GM18517 (cell line): ENCODE results near the gene SPC25.
"Not testable (repeated sequence)": the region's sequence is repeated elsewhere in the genome, so short reads cannot be mapped to it uniquely, and the experiment has no call there.

Experiments
- ATAC-seq: cut with Tn5 transposase; IDR thresholded peaks from one replicate; pipeline ENCODE4 v1.9.1; 2021; ENCODE audit warnings: mild to moderate bottlenecking, moderate library complexity; ENCODE audit not compliant: unreplicated experiment

The SPC25 gene, protein sequence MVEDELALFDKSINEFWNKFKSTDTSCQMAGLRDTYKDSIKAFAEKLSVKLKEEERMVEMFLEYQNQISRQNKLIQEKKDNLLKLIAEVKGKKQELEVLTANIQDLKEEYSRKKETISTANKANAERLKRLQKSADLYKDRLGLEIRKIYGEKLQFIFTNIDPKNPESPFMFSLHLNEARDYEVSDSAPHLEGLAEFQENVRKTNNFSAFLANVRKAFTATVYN

DNA sequence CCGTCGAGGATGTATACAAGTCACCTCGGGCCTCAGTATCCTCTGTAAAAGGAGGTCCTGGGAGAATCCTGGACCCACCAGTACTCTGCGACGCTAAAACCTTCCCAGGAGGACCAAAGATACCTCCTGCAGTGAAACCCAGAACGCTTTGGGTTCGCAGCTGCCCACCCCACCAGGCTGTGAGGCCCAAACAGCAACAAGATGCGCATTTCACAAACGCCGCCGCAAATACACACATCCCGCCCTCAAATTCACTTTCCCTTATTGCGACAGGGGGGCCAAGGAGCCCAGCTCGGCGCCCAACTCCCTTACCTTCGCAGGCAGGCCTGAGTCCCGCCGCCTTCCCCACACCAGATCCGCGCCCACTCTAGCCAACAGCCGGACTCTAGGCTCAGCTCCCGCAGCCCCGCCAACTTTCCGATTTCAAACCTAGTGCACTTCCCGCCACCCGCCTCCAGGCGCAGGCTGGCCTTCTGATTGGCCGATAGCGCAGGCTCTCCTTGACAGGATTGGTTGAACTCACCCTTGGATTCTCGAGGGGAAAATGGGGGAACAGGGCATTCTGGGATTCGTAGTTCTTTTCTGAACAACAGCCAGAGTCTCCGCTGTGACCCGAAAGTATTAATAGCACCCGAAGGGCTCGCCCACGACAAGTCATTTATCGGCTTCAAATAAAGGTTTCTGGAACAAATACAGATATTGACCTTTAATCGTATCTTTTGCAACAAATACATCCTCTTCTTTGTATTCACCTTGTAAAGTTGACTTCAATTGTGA is at the start of gene SPC25:
Gene SPC25, minus strand, starts transcription at position 425 of the 777 bp plus-strand sequence. CDS start 911 bp downstream, outside the sequence.
- ATAC-seq, result peak; percentile 100

DNA sequence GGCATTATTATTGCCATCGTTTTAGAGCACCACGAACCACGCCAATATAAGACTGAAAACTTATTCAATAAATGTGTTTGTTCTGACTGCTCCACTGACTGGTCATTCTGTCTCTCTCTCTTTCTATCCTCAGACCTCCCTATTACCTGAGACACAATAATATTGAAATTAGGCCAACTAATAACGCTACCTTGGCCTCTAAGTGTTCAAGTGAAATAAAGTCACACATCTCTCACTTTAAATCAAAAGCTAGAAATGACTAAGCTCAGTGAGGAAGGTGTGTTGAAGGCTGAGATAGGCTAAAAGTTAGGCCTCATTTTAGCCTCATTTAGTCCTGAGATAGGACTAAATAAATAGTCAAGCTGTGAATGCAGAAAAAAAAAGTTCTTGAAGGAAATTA is 49.7 kb upstream of the SPC25 start:
- ATAC-seq, result no peak

- no peak for ATAC-seq
Measured at GRCh38 chr2:168939061-168939460, 48.8 kb upstream of the SPC25 start.

GRCh38 chr2:168935810-168936581 is 45.8 kb upstream of the SPC25 start:
- ATAC-seq, result no peak

- no peak for ATAC-seq
Measured at GRCh38 chr2:168934826-168935225, 44.6 kb upstream of the SPC25 start.

DNA sequence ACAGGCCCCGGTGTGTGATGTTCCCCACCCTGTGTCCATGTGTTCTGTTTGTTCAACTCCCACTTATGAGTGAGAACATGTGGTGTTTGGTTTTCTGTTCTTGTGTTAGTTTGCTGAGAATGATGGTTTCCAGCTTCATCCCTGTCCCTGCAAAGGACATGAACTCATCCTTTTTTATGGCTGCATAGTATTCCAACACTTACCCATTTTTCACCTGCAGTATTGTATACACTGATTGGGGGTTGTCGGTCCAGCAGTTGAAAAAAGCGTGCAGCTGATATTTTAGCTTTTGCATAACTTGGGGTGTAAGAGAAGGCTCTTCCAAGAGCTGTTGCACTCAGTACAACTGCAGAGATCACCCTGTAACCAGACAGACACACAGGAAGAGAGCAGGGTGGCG is 41.9 kb upstream of the SPC25 start:
- not testable (repeated sequence) for ATAC-seq

DNA sequence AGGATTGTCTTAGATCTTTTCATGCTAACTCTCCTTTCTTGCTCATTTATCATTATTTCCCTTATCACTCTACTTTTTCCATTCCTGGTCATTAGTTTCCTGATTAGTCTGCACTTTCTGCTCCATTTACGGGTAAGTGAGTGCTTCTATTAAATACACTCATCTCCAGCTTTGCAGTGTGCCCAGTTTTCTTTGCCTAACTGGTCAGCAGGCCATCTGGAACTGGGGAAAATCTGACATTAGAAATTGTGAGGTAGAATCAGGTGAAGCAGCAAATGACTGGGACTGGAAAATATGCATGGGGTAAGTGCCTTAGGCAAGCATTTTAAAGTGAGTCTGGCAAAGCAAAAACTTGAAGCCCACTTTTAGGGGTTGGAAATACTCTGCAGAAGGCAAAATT is 40.0 kb upstream of the SPC25 start:
- ATAC-seq, result no peak

- no peak for ATAC-seq
Measured at GRCh38 chr2:168929031-168929430, 38.8 kb upstream of the SPC25 start.

GRCh38 chr2:168928113-168928831 is 38.0 kb upstream of the SPC25 start:
- ATAC-seq, result no peak

DNA sequence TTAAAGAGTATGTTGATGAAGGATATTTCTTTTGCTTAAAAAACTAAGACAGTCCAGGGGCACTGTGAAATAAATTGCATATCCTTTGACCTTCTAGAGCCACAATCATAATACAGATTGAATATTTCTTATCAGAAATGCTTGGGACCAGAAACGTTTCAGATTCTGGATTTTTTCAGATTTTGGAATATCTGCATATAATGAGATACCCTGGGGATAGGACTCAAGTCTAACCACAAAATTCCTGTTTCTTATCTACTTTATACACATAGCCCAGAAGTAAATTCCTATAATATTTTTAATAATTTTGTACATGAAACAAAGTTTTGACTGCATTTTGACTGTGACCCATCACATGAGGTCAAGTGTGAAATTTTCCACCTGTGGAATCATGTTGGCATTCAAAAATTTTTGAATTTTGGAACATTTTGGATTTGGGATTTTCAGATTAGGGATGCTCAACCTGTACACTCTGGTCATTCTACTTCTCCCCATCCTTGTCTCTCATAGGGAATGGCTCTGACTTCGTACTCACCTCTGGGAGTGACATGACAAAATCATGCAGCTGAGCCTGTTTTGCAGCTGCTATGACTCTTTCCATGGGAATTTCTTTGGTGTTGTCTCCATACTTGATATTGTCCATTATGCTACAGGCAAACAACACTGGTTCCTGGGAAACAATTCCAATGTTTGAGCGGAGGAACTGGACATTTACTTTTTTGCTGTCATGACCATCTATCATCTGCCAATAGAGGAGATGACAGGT is 36.6 kb upstream of the SPC25 start:
- no peak for ATAC-seq

DNA sequence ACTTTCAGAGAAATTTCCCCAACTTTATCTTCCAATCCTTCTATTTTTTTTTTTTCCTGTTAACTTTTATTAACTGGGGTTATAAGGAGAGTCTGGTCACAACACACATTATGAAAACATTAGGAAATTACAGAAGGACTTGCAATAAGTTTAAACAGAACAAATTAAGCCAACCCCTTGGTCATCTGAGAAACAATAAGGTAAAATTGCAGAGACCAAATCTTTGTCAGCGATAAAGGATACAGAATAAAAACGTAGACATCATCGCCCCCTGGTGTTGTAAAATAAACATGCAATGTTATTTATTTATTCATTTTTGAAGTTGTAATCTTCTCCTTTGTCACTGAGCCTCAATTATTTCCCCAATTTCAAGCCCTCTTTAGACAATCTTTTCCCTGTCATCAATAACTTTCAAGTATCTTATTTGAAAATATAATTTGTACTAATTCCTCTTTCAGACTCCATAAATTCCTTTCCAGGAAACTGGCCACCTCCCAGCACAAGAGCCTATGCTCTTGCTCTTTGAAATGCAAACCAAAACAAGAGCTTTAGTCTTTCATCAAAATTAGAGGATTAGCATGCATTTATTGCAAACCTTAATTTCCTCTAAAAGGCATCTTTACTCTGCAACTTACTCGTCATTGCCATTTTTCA is 30.4 kb upstream of the SPC25 start:
- peak; percentile 56 for ATAC-seq

GRCh38 chr2:168916331-168916675 is 26.1 kb upstream of the SPC25 start:
- ATAC-seq, result no peak

GRCh38 chr2:168915441-168916330 is 25.5 kb upstream of the SPC25 start:
- ATAC-seq, result no peak

DNA sequence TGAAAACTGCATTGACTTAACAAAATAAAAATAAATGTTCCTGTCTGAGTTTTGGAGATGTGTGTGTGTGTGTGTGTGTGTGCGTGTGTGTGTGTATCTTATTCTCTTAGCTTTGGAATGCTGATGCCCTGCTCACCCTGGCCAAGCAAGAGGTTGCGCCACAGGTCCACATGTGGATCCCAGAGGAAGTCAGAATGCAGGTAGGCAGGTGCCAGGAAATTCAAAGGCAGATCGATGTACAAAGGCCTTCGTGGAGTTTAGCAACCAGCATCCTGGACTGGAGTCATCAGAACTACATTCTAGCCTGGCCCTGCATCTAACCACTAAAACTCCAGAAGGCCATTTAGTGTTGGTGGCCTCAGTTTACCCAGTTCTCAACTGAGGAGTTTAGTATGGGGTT is 23.3 kb upstream of the SPC25 start:
- ATAC-seq, result no peak

DNA sequence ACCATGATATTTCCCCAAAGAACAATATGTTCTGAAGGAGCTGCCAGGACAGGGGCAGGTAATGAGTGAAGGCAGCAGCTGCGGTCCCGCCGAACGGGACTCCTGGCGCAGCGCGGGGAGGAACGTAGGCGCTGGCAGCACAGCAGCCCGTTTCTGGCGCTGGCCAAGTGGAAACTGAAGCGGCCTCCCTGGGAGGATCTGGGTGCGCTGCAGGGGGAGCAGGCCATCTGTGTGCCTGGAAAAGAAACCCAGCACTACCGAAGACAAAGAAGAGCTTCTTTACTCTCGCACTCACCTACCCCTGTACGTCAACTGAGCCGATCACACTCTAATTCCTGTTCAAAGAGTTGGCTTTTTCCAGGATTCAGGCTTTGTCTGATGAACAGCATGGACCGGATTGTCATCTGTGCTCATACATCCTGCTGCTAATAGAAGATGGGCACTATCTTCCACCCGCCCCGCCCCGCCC is 22.7 kb upstream of the SPC25 start:
- no peak for ATAC-seq

- no peak for ATAC-seq
Measured at GRCh38 chr2:168912466-168912865, 22.2 kb upstream of the SPC25 start.

DNA sequence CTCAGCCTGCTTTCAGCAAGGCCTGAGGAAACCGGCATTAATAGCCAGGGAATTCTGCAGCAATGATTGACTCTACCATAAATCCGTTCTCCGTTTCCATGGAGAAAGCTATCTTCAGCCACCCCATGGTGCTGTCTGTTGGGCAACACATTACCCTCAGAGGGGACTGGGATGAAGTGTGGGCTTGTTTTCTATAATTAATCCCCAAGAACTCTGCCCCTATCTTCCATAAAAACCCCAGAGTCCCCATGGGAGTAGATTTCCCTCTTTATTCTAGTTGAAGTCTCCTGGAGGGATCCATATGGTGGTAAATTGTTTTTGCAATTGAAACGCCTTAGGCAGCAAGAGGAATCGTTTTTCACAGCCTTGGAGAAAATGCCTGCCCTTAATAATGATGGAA is 20.1 kb upstream of the SPC25 start:
- ATAC-seq, result no peak

GRCh38 chr2:168907940-168908662 is 17.9 kb upstream of the SPC25 start:
- no peak for ATAC-seq
